Spinal cord (tissue), 10 donors: Measurements from ENCODE around the gene EIF2D. TPM values are rescaled to one million over a fixed set of nuclear protein-coding genes. Genes with fewer than 3 reads are reported as not detected.

ENCODE experiments used
- DNase-seq, 6 donors: peaks; one replicate each; pipeline versions ENCODE4 v3.0.0 to v3.0.0-alpha.2; 2013 to 2015; ENCODE audit warnings: low spot score in 6 of 6, low read depth in 4 of 6
- H3K27ac ChIP-seq: one replicate; pipeline ENCODE4 v1.5.1; 2013; ENCODE audit warnings: low read depth, low read length, control low read depth
- H3K27me3 ChIP-seq: one replicate; pipeline ENCODE4 v1.6.1; 2013; ENCODE audit warnings: low read length; ENCODE audit not compliant: control insufficient read depth, insufficient read depth
- H3K36me3 ChIP-seq: one replicate; pipeline ENCODE4 v1.6.1; 2013; ENCODE audit warnings: low read length; ENCODE audit not compliant: control insufficient read depth, insufficient read depth
- H3K4me1 ChIP-seq: one replicate; pipeline ENCODE4 v1.6.1; 2013; ENCODE audit warnings: low read length; ENCODE audit not compliant: control insufficient read depth, insufficient read depth
- H3K4me3 ChIP-seq: one replicate; pipeline ENCODE4 v1.5.1; 2013; ENCODE audit warnings: low read depth, low read length, control low read depth
- H3K9me3 ChIP-seq: one replicate; pipeline ENCODE4 v1.6.1; 2013; ENCODE audit warnings: low read length; ENCODE audit not compliant: control insufficient read depth, insufficient read depth
- WGBS: methylation state at CpG from one replicate; pipeline ENCODE4 v1.1.5; 2013; ENCODE audit warnings: missing lambda C conversion rate; ENCODE audit not compliant: insufficient coverage; 5-methylcytosine and 5-hydroxymethylcytosine counted together
- polyA plus RNA-seq, 2 donors: library from polyadenylated mRNA; unstranded; fragments of 120-200 nt; gene quantifications; one replicate each; pipeline ENCODE4 v1.2.1, GENCODE V29; 2013; ENCODE audit not compliant: insufficient read length in 2 of 2
- total RNA-seq, 2 donors: library from RNA; depleted of rRNA in 1 of 2; stranded (reverse); fragments of 120-200 nt in 1 of 2; fragments of >200 nt in 1 of 2; gene quantifications; one replicate each; pipeline versions ENCODE4 v1.2.3 to v1.2.4, GENCODE V29; 2013 to 2014
- donor health status: healthy.

The EIF2D gene
- total and polyA plus RNA-seq, 4 donors: 24.6 to 58.0 (median 36.2) TPM

- Histone ChIP-seq H3K4me3 (no peak overlapping the region), H3K9me3 (no peaks in the 10 kb centered on the region), H3K4me1 (peaks cover 10% of the 10 kb centered on the region), H3K36me3 (peaks cover 2% of the 10 kb centered on the region), H3K27ac (peak overlapping the region; percentile 57), H3K27me3 (no peaks in the 10 kb centered on the region)
- WGBS: 50% methylated on average over 8 of the region's 11 CpGs
- peak in 2 of 6 donors; percentile 69 to 74 for DNase-seq
These were observed 36.9 kb downstream of the EIF2D start for GRCh38 chr1:206575165-206575893.

- Histone ChIP-seq H3K36me3 (no peaks in the 10 kb centered on the region), H3K27me3 (no peaks in the 10 kb centered on the region), H3K4me3 (no peak overlapping the region), H3K9me3 (no peaks in the 10 kb centered on the region), H3K4me1 (peaks cover 4% of the 10 kb centered on the region), H3K27ac (no peak overlapping the region)
- 90% methylated on average over 3 of the region's 4 CpGs for WGBS
- no peak for DNase-seq
These were observed 38.5 kb downstream of the EIF2D start for GRCh38 chr1:206573762-206574161.

- Histone ChIP-seq H3K4me1 (peaks cover 4% of the 10 kb centered on the region), H3K36me3 (no peaks in the 10 kb centered on the region), H3K4me3 (no peak overlapping the region), H3K9me3 (no peaks in the 10 kb centered on the region), H3K27ac (no peak overlapping the region), H3K27me3 (no peaks in the 10 kb centered on the region)
- no peak for DNase-seq
- WGBS: 100% methylated on average over 2 of the region's 4 CpGs
These were observed 38.9 kb downstream of the EIF2D start for GRCh38 chr1:206573319-206573718.

GRCh38 chr1:206572835-206573234 lies 39.4 kb downstream of the EIF2D start:
- Histone ChIP-seq H3K9me3 (no peaks in the 10 kb centered on the region), H3K27me3 (no peaks in the 10 kb centered on the region), H3K27ac (no peak overlapping the region), H3K4me1 (peaks cover 4% of the 10 kb centered on the region), H3K36me3 (no peaks in the 10 kb centered on the region), H3K4me3 (no peak overlapping the region)
- no peak for DNase-seq
- WGBS: 78% methylated on average over 1 of the region's 4 CpGs

- 100% methylated on average over 1 of the region's 3 CpGs for WGBS
- no peaks in the 10 kb centered on the region for H3K27me3 ChIP-seq
- no peak overlapping the region for H3K4me3 ChIP-seq
- H3K36me3 ChIP-seq: no peaks in the 10 kb centered on the region
- no peak for DNase-seq
- no peak overlapping the region for H3K27ac ChIP-seq
- no peaks in the 10 kb centered on the region for H3K9me3 ChIP-seq
- H3K4me1 ChIP-seq: peaks cover 7% of the 10 kb centered on the region
These were observed 41.7 kb downstream of the EIF2D start for GRCh38 chr1:206570529-206570928.

- Histone ChIP-seq H3K4me3 (no peak overlapping the region), H3K27me3 (no peaks in the 10 kb centered on the region), H3K27ac (no peak overlapping the region), H3K36me3 (no peaks in the 10 kb centered on the region), H3K4me1 (peaks cover 6% of the 10 kb centered on the region), H3K9me3 (no peaks in the 10 kb centered on the region)
- 81% methylated on average over 2 of the region's 4 CpGs for WGBS
- no peak for DNase-seq
These were observed 42.7 kb downstream of the EIF2D start for GRCh38 chr1:206569556-206569955.

GRCh38 chr1:206568779-206569352 lies 43.4 kb downstream of the EIF2D start:
- Histone ChIP-seq H3K9me3 (no peaks in the 10 kb centered on the region), H3K4me3 (no peak overlapping the region), H3K27ac (no peak overlapping the region), H3K4me1 (peaks cover 6% of the 10 kb centered on the region), H3K27me3 (no peaks in the 10 kb centered on the region), H3K36me3 (no peaks in the 10 kb centered on the region)
- WGBS: 96% methylated on average over 6 of the region's 8 CpGs
- DNase-seq: no peak

GRCh38 chr1:206568256-206568655 lies 44.0 kb downstream of the EIF2D start:
- DNase-seq: no peak
- H3K27ac ChIP-seq: no peak overlapping the region
- no peaks in the 10 kb centered on the region for H3K36me3 ChIP-seq
- WGBS: 96% methylated on average over 10 of the region's 10 CpGs
- H3K4me1 ChIP-seq: peaks cover 6% of the 10 kb centered on the region
- H3K27me3 ChIP-seq: no peaks in the 10 kb centered on the region
- no peaks in the 10 kb centered on the region for H3K9me3 ChIP-seq
- no peak overlapping the region for H3K4me3 ChIP-seq

GRCh38 chr1:206566999-206567398 lies 45.3 kb downstream of the EIF2D start:
- Histone ChIP-seq H3K4me3 (no peak overlapping the region), H3K27me3 (no peaks in the 10 kb centered on the region), H3K4me1 (peaks cover 6% of the 10 kb centered on the region), H3K36me3 (no peaks in the 10 kb centered on the region), H3K9me3 (no peaks in the 10 kb centered on the region), H3K27ac (no peak overlapping the region)
- DNase-seq: peak in 1 of 6 donors; percentile 30
- no CpG with 5 or more reads among the region's 4 CpGs for WGBS

- H3K4me1 ChIP-seq: peaks cover 6% of the 10 kb centered on the region
- H3K27me3 ChIP-seq: no peaks in the 10 kb centered on the region
- H3K27ac ChIP-seq: no peak overlapping the region
- no peak overlapping the region for H3K4me3 ChIP-seq
- H3K9me3 ChIP-seq: no peaks in the 10 kb centered on the region
- no peaks in the 10 kb centered on the region for H3K36me3 ChIP-seq
- DNase-seq: no peak
- no CpG with 5 or more reads among the region's 4 CpGs for WGBS
These were observed 46.3 kb downstream of the EIF2D start for GRCh38 chr1:206565995-206566394.
